Activated gamma-delta T cell treated with anti-CD3 and anti-CD28 coated beads, Interleukin-2, amount 50 U/mL, for 16 hours (primary cell): ENCODE results near the gene HIVEP2.

Experiments used
- DNase-seq: peaks from one replicate; pipeline ENCODE4 v3.0.0-alpha.2; 2020; ENCODE audit warnings: low read depth

HIVEP2 gene

DNA sequence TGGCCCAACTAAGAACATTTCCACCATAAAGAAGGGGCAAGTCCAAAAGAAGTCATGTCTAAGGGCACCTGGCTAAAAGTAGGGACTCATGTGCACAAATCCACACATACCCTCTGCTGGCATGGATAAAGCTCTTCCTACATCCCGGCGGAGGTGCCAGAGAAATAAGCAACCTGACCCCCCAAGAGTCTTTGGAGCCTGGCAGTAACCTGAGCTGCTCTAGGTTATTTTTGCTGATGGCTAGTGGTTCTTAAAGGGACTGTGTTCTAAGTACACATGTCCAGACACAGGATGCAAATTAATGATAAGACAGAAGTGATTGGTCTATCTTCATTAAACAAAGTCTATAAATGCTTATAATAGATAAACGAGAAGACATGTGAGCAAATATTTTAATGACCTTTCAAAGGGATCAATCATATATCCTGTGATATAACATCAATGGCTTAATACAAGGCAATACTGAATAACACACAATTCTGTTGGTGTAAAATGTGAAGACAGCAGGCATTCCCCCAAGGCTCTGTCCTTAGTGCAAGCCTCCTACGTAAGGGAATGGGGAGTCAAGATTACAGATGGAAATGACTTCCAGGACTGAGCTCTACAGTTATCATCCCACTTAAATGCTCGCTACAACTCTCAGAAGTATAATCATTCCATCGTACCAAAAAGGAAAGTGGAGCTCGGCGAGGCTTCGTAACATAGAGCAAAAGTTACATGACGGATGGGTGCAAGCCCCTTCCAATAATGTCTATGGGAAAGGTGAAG lies 52.5 kb downstream of the HIVEP2 start:
- no peak for DNase-seq

- DNase-seq, result no peak
Measured at GRCh38 chr6:142891454-142891853, 53.5 kb downstream of the HIVEP2 start.

- DNase-seq, result no peak
Measured at GRCh38 chr6:142888456-142888855, 56.5 kb downstream of the HIVEP2 start.

DNA sequence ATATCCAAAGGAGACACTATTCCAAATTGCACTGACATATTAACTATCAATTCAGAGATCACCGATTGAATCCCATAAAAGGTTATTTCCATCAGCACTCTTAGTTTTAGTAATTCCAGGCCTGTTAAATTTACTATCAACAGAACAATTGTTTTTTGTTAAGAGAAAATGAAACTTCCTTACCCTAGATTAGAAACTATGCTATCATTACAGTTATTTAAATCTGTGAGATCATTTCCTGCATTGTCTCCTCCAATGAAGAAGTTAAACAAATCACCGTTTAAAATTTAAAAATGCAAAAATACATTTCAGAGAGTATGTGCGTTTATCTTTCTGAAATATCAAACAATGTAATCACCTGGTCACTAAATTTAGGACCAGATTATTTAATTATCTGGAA lies 57.5 kb downstream of the HIVEP2 start:
- no peak for DNase-seq

DNA sequence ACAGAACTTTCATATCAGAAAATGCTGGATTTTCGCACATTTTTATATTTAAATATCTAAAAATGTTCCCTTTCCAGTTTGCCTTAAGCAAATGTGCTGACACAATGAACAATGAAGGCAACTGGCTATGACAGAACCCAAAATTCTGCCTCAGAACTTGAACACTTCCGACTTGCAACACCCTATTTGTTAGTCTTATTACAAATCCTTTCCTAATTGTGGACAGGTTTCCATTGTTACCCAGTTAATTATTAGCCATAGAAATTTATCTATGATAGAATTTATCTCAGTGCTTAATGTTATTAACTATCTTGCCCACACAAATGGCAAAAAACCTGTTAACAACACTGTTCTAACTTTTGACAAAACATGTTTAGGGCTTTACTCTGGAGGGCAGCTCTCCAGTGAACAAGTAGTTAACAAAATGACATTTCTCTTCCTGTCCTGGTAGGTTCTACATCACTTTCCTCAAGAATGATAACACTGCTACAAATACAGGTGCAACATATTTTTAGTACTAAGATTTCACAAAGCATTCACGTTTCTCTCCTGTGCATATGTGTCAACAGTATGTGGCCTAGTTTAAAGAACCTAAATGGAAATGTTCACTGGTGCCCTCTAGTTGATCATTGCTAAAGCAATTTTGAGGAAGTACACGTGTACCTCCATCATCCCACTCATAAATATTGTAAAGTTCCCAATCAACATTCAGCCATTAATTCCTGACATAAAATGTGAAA lies 58.4 kb downstream of the HIVEP2 start:
- DNase-seq, result no peak

- DNase-seq, result peak; percentile 36
Measured at GRCh38 chr6:142885182-142885867, 59.7 kb downstream of the HIVEP2 start.

- no peak for DNase-seq
Measured at GRCh38 chr6:142884214-142885035, 60.6 kb downstream of the HIVEP2 start.

GRCh38 chr6:142883011-142883410 lies 62.0 kb downstream of the HIVEP2 start:
- DNase-seq, result no peak

DNA sequence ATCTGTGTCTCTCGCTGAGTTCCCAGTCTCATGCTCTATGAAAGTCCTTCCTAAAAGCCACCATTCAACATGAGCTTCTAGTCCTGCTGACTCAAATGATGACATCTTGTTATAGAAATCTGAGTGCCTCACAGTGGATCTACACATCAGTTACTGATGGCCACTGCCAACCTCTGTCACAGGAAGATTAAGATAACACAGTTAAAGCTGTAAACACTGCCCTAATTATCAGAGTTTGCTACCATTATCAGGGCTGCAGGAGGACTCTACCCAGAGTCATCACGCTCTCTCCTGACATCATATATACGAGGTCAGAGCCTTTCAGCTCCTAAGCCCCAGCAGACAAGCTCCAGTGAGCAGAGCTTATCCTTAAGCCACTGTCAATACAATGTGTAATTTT lies 63.2 kb downstream of the HIVEP2 start:
- no peak for DNase-seq

DNA sequence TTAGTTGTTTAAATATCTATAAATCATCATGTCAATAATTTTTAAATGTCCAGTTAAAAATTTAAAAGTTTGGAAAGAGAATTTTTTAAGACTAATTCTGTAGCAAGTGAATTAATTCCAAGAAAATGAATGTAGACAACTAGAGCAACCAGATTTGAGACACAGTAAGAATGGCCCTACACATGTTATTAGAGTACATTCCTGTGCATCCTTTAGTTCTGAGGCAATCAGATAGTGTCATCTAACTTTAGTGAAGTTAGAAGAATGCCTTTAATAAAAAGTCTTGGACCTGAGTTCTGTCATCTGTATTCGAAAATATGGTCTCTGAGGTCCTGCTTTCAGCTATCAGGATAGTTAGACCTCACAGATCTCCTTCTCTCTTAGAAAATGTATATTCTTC lies 63.7 kb downstream of the HIVEP2 start:
- DNase-seq, result no peak

DNA sequence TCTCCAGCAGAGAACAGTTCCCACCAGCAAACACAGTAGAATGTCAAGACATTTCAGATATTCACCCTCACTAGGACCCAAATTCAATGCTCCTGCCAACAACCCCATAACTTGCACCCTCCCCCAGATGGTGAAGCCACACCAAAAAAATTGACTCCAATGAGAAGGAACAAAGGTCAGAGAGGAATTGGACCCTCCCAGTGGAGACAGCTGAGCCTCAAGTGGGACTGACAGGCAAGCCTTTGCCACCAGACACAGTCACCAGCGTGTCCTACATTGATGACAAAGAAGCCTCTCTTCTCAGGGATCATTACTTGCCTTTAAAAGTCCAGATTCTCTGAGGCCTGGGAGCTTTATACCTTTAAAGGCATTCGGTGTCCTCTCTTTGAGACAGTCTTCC lies 64.8 kb downstream of the HIVEP2 start:
- DNase-seq, result no peak

DNA sequence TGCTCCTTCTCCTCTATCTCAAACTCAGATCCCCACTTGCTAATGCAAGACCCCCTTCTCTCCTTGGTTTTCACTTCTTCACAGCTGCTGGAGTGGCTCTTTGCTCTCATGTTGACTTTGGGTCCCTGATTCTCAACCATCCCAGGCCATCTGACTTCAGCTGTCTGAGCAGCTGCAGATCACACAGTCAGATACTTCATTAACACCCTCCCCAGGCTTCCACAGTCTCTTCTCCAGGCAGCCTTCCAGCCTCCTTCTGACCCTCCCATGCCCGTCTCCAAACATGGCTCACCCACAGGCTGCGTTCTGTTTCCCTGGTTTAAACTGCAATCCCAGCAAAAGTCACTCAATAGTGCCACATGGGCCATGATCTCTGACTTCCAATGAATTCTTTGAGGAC lies 65.4 kb downstream of the HIVEP2 start:
- no peak for DNase-seq

- no peak for DNase-seq
Measured at GRCh38 chr6:142879076-142879475, 65.9 kb downstream of the HIVEP2 start.

- DNase-seq, result no peak
Measured at GRCh38 chr6:142878407-142878806, 66.6 kb downstream of the HIVEP2 start.

GRCh38 chr6:142874676-142875075 lies 70.3 kb downstream of the HIVEP2 start:
- DNase-seq, result no peak

- no peak for DNase-seq
Measured at GRCh38 chr6:142872376-142872775, 72.6 kb downstream of the HIVEP2 start.

DNA sequence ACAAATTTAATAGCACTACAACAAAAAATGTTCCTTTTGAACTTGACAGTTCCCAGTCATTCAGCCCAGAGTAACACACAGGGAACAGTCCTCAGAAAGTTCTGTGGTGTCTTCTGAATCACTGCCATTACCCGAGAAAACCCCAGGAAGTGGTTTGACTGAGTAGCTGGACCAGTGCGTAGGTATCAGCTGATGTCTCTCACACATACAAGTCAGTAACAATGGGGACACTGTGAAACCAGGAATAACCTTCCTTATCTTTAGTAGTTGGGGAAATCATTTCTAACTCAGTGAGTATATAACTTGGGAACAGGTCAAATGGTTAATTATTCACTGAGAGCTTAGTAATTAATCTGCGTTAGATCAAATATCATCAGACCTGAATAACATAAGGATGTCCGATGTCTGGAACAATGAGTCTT lies 73.1 kb downstream of the HIVEP2 start:
- DNase-seq, result no peak

GRCh38 chr6:142870787-142871415 lies 74.1 kb downstream of the HIVEP2 start:
- DNase-seq, result no peak

- no peak for DNase-seq
Measured at GRCh38 chr6:142868917-142869316, 76.1 kb downstream of the HIVEP2 start.

- no peak for DNase-seq
Measured at GRCh38 chr6:142867988-142868812, 76.8 kb downstream of the HIVEP2 start.

DNA sequence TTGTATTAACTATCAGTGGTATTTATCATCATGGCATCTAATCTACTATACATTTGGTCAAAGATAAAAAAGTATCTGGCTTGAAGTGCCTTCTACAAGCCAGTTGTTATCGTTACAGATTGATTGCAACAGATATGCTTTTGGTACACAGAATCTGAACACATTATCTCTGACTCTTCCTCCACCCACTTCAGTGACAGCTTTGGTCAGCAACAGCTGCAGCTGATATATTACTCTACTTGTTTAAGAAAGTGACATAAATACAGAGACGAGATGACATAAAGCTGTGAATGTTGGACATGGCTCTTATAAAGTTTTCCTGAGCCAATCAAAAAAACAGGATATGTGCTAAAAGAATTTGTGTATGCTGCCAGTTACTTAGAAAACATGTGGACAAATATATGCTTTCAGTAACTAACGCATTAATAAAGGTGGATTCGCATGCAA lies 77.6 kb downstream of the HIVEP2 start:
- no peak for DNase-seq
